Activated CD4-positive, alpha-beta T cell treated with anti-CD3 and anti-CD28 coated beads, Interleukin-10, Interleukin-2, amounts not matched to agents 100 ng/mL and 50 ng/mL, durations not matched to agents 16 hours and 8 hours (primary cell): ENCODE results near the gene MAGI3.
A peak's percentile ranks its signal among the peaks of the same experiment; 100 is the strongest.
"Not testable (repeated sequence)": the region's sequence is repeated elsewhere in the genome, so short reads cannot be mapped to it uniquely, and the experiment has no call there.

Source experiments
- DNase-seq: peaks from one replicate; pipeline ENCODE4 v3.0.0-alpha.2; 2020

Gene MAGI3

GRCh38 chr1:113714606-113715269 is 324.4 kb downstream of the MAGI3 start:
- DNase-seq, result no peak

- not testable (repeated sequence) for DNase-seq
These were observed 327.2 kb downstream of the MAGI3 start for GRCh38 chr1:113717506-113717905.

- not testable (repeated sequence) for DNase-seq
These were observed 328.3 kb downstream of the MAGI3 start for GRCh38 chr1:113718621-113719020.

- DNase-seq, result no peak
These were observed 330.7 kb downstream of the MAGI3 start for GRCh38 chr1:113721010-113721409.

- no peak for DNase-seq
These were observed 342.5 kb downstream of the MAGI3 start for GRCh38 chr1:113732802-113733201.

- peak; percentile 21 for DNase-seq
These were observed 344.2 kb downstream of the MAGI3 start for GRCh38 chr1:113734357-113735055.
